MCF 10A (cell line): ENCODE results near the gene RCE1. TPM values are rescaled to one million over a fixed set of nuclear protein-coding genes. Genes with fewer than 3 reads are reported as not detected.

Experiments
- BruUV-seq: library from RNA; stranded (reverse); fragments of 400-500 nt; replicated peaks from 2 replicates; lab custom pipeline; 2021; lab: Mats Ljungman, UMichigan
- CTCF ChIA-PET: fragments of 300-600 bp; sonication (Branson Sonifier 250); formaldehyde crosslinking; extraction: SDS; loops from one replicate; lab custom pipeline; 2021; ENCODE audit warnings: antibody characterized with exemption, inconsistent platforms; lab: Yijun Ruan, JAX
- POLR2A ChIA-PET: fragments of 300-600, 350-650 bp; sonication (Branson Sonifier 250); formaldehyde crosslinking; extraction: SDS; loops from one replicate; lab custom pipeline; 2020; ENCODE audit warnings: antibody characterized with exemption, inconsistent platforms; lab: Yijun Ruan, JAX
- DNase-seq: peaks from one replicate; pipeline ENCODE4 v3.0.0-alpha.2; 2018; ENCODE audit not compliant: unreplicated experiment
- H3K27ac Mint-ChIP-seq: one replicate; pipeline ENCODE4 v1.8.0; 2022; ENCODE audit warnings: mild to moderate bottlenecking, low read depth, mixed read lengths; ENCODE audit not compliant: unreplicated experiment
- H3K27me3 Mint-ChIP-seq: one replicate; pipeline ENCODE4 v1.8.0; 2022; ENCODE audit warnings: mixed read lengths; ENCODE audit not compliant: insufficient read depth, unreplicated experiment
- H3K36me3 Mint-ChIP-seq: one replicate; pipeline ENCODE4 v1.8.0; 2022; ENCODE audit warnings: mild to moderate bottlenecking, moderate library complexity, mixed read lengths; ENCODE audit not compliant: insufficient read depth, unreplicated experiment
- H3K4me1 Mint-ChIP-seq: one replicate; pipeline ENCODE4 v1.8.0; 2022; ENCODE audit warnings: mixed read lengths; ENCODE audit not compliant: insufficient read depth, unreplicated experiment
- H3K4me3 Mint-ChIP-seq: one replicate; pipeline ENCODE4 v1.8.0; 2022; ENCODE audit warnings: mild to moderate bottlenecking, moderate library complexity, mixed read lengths; ENCODE audit not compliant: unreplicated experiment
- H3K9me3 Mint-ChIP-seq: one replicate; pipeline ENCODE4 v1.8.0; 2022; ENCODE audit warnings: mixed read lengths; ENCODE audit not compliant: unreplicated experiment
- CTCF ChIP-seq: fragments of 200-600 bp; IDR thresholded peaks from one replicate; pipeline ENCODE4 v1.8.0; 2022; ENCODE audit warnings: antibody characterized with exemption, mild to moderate bottlenecking; ENCODE audit not compliant: unreplicated experiment
- intact Hi-C: fragments of 100-400 bp; cut with micrococcal nuclease; formaldehyde crosslinking; loops from 2 replicates; pipeline ENCODE4 v1.14.1; 2022
- total RNA-seq: library from RNA; stranded (reverse); gene quantifications from 2 replicates; pipeline ENCODE4 v1.2.3, GENCODE V29; 2022

Gene RCE1
- total RNA-seq, 1 experiment from 2014 or later, result 23.3 TPM

GRCh38 chr11:66879999-66880398, 36.8 kb downstream of the RCE1 start:
- no TSS peak for BruUV-seq
- TF ChIP-seq CTCF, result no peak
- Mint-ChIP-seq H3K4me3 (no peak overlapping the region), H3K9me3 (no peaks in the 10 kb centered on the region), H3K4me1 (peaks cover 46% of the 10 kb centered on the region), H3K36me3 (peaks cover 11% of the 10 kb centered on the region), H3K27me3 (no peaks in the 10 kb centered on the region), H3K27ac (no peak overlapping the region)
- POLR2A ChIA-PET, result interaction anchor here (1.2 to 3.7 kb wide), 9 partner anchors 12 to 111 kb away, joined by 3 to 26 read pairs (median 8); partner anchors contain the start of genes PC and RCE1
- CTCF ChIA-PET, result interaction anchor here (1.0 to 1.2 kb wide), 2 partner anchors 70 to 77 kb away, joined by 3 read pairs; no protein-coding TSS in a partner anchor
- no peak for DNase-seq
- intact Hi-C loops, result no loop called here

DNA sequence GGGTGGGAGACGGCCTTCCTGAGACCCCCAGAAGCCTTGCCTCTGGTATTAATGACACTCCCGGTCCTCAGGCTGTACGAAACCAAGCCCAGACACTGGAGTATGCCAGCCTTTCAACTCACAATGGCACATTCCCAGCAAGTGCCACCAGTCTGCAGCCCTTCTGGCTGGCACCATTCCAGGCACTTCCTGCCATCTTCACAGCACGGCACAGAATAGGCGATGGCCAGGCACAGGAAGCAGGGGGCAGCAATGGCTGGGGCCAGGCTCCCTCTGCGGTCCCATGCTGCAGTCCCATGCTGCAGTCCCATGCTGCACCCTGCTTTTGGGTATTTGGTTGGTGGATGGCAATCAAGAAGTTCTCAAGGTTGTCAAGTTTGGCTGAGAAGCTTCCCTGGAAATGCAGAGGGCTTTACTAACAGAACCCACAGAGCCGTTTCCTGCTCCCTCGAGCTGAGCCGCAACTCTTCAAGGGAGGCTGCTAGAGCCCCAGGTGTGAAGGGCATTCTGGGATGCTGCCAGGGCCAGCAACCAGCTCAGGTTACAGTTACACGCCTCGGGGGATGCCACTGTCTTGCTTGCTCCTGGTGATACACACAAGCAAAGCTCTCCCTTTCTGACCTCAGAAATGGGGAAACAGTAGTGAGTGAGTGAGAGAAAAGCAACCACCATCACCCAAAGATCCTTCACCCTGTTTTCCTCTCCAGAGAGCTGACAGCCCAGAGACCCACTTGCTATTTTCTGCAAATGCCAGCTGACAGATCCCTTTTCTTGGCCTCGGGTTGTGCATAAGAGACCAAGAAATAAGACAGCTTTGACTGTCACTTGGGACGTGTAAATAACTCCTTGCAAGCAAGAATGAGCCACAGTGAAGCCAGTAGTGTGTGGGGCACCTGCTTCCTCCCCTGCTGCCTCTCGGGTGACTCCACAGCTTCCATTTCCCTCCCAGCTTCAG, 37.5 kb downstream of the RCE1 start:
- Mint-ChIP-seq H3K4me3 (no peak overlapping the region), H3K27ac (peak overlapping the region; percentile 54), H3K27me3 (no peaks in the 10 kb centered on the region), H3K36me3 (peaks cover 6% of the 10 kb centered on the region), H3K4me1 (peaks cover 46% of the 10 kb centered on the region), H3K9me3 (no peaks in the 10 kb centered on the region)
- CTCF ChIA-PET, result interaction anchor here (0.7 to 2.0 kb wide), 8 partner anchors 11 to 173 kb away, joined by 3 to 8 read pairs (median 3); partner anchors contain the start of gene C11orf86
- BruUV-seq, result no TSS peak
- intact Hi-C loops, result no loop called here
- POLR2A ChIA-PET, result interaction anchor here (0.6 to 3.7 kb wide), 13 partner anchors 11 to 173 kb away, joined by 3 to 26 read pairs (median 5); partner anchors contain the start of genes PC and RCE1
- no peak for TF ChIP-seq CTCF
- DNase-seq, result peak; percentile 93

DNA sequence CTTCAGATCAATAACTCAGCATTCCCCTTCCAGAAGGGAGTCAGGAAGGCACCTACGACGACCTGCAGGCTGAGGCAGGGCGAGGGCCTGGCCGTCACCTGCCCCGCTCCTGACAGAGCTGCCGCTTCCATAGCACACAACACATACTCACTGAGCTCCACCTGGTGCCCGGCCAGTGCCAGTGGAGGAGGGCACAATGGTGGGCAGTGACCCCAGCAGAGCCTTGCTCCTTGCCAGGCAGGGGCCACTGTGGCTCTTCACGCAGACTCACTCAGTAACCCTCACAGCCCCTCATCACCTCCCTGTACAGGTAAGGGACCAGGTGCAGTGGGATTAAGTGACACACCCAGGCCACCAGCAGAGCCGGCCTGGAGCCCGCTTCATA, 38.2 kb downstream of the RCE1 start:
- DNase-seq, result no peak
- intact Hi-C loops, result no loop called here
- Mint-ChIP-seq H3K36me3 (peaks cover 6% of the 10 kb centered on the region), H3K4me1 (peaks cover 53% of the 10 kb centered on the region), H3K27me3 (no peaks in the 10 kb centered on the region), H3K4me3 (no peak overlapping the region), H3K27ac (peak overlapping the region; percentile 54), H3K9me3 (no peaks in the 10 kb centered on the region)
- ChIA-PET POLR2A (interaction anchor here (0.8 to 3.7 kb wide), 10 partner anchors 11 to 172 kb away, joined by 3 to 26 read pairs (median 7); partner anchors contain the start of genes PC and RCE1), CTCF (interaction anchor here (0.5 to 2.0 kb wide), 7 partner anchors 10 to 174 kb away, joined by 3 to 8 read pairs (median 3); partner anchors contain the start of gene C11orf86)
- BruUV-seq, result no TSS peak
- no peak for TF ChIP-seq CTCF
